LoVo (cell line): ENCODE data around the gene TFF1.

Experiments used
- DNase-seq: peaks from one replicate; pipeline ENCODE4 v3.0.0-alpha.2; 2016; ENCODE audit warnings: low spot score

TFF1 gene

DNA sequence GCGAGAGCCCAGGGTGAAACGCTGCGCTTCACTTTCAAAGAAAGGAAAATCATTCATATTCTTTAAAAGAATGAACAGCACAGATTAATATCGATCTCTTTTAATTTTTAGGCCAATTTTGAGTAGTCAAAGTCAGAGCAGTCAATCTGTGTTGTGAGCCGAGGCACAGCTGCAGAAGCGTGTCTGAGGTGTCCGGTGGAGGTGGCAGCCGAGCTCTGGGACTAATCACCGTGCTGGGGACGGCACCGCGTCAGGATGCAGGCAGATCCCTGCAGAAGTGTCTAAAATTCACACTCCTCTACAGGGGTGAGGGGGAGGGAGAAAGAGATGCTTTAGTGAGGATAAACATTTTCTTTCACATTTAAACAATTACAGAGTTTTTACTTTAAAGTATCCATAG lies 4.1 kb downstream of the TFF1 start:
- DNase-seq, result no peak

GRCh38 chr21:42361286-42361685 lies 5.0 kb downstream of the TFF1 start:
- no peak for DNase-seq

DNA sequence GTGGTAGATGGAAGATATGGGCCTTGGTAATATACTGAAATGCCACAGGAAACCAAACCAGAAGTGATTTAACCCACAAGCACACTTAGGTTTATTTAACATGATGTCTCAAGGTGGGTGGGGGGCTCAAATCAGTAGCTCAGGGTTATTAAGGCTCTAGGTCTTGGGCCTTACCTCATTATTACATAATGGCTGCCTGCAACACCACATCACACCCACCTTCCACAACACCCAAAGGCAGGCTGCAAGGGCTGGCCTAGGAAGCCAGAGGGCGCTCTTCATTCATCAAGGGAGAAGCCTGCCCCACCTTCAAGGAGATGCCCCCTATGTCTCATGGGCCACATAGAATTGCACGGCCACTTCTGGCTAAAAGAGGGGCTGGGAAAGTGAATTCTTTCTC lies 6.0 kb downstream of the TFF1 start:
- DNase-seq, result peak; percentile 47

- no peak for DNase-seq
Observed at GRCh38 chr21:42358937-42359336, 7.4 kb downstream of the TFF1 start.

DNA sequence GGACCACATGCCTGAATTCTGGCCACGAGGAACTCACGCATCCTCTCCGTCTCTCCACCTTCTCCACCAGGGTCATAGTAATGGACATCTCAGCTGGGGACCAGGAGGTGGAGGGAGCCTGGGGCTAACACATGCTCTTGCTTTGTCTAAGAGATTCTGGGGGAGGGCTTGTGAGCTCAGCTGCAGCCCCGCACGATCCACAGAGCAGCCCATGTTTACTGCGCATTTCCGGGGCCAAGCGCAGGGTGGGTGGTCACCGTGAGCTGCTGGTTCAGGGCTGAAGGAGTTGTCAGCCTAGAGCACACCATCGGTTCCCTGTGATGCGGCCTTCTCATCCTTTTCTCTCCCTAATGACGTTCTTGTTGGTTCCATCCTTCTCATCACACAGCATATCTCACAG lies 8.1 kb downstream of the TFF1 start:
- no peak for DNase-seq

DNA sequence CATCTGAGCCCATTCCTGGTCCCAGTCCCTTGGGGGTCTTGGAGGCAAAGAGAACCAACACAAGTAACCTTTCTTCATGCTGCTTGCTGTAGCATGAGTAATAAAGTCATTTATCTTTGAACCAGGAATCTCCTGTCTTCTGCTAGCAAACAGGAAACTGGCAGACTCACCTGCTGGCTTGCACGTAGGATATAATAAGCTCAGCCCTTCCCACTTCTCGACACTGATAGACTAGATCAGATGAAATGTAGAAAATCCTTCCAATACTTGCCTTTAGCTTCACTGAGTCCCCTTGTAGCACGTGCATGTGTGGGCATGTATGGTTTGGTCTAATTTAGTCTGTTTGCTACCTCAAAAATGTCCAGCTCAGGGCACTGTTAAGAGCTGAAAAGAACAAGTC lies 9.0 kb downstream of the TFF1 start:
- no peak for DNase-seq

DNA sequence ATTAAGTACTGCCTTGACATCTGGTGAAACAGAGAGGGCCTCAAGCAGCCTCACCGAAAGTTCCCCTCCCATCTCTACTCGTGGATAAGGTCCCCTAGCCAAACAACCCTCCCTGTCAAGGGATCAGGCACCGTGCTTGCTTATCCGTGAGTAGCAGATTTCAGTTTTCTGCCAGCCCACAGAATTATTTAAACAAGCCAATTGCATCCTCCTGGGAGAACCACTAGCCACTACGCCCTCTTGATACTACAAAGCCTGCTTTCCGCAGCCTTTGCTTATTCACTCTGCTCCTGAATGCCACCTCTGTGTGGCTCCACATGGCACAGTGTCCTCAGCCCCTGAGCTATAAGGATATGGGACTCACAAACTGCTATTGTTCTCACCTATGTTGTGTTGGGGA lies 9.7 kb downstream of the TFF1 start:
- DNase-seq, result no peak

GRCh38 chr21:42356046-42356445 lies 10.3 kb downstream of the TFF1 start:
- DNase-seq, result no peak

- no peak for DNase-seq
Observed at GRCh38 chr21:42353623-42354022, 12.7 kb downstream of the TFF1 start.

GRCh38 chr21:42352441-42353095 lies 13.8 kb downstream of the TFF1 start:
- DNase-seq, result peak; percentile 32

DNA sequence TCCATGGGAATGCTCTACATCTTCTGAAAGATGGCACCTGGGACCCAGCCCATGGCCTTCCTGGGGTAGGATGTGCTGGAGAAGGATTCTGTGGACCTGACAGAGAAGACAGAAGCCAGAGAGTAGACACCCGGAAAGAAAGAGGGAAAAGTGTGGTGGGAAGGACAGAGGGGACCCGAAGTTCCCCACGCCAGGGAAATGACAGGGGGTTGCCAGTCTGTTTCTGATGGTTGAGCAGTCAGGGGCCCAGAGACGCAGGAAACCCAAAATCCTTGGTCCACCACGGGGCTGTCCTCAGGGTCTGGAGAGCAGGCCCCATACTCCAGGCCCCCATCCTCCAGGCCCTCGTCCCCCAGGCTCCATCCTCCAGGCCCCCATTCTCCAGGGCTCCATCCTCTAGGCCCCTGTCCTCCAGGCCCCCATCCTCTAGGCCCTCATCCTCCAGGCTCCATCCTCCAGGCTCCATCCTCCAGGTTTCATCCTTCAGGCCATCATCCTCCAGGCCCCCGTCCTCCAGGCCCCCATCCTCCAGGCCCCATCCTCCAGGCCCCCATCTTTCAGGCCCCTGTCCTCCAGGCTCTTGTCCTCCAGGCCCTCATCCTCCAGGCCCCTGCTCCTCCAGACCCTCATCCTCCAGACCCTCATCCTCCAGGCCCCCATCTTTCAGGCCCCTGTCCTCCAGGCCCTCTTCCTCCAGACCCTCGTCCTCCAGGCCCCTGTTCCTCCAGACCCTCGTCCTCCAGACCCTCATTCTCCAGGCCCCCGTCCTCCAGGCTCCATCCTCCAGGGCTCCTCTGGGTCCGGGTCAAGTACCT lies 14.5 kb downstream of the TFF1 start:
- DNase-seq, result no peak

DNA sequence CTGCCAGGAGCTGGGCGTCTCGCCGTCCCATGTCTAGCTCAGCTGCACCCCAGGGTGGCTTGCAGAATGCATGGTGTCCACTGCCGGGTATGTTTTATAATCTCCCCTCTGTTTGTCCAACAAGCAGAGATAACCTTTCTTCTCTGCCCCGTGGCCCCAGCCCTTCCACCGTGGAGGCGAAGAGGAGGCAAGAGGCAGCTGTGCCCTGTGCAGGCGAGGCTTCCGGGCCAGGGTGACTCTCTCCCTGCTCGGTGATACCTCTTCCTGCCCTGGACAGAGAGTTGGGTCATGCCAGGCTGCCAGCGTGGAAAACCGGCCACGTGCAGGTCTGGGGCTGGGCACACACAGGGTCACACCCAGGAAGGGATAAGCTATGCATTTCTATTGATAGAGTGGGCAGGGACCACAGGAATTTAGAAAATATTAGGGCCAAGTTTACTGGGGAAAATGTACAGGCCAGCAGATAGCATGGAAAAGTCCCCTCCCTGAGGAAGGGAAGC lies 15.4 kb downstream of the TFF1 start, which contains the start of gene TFF2:
TFF2 (minus strand) TSS at position 68 of the 500 bp plus-strand sequence; CDS start at position 31, 37 bp downstream.
- DNase-seq, result peak; percentile 63

GRCh38 chr21:42350318-42350910 lies 15.9 kb downstream of the TFF1 start:
- no peak for DNase-seq

DNA sequence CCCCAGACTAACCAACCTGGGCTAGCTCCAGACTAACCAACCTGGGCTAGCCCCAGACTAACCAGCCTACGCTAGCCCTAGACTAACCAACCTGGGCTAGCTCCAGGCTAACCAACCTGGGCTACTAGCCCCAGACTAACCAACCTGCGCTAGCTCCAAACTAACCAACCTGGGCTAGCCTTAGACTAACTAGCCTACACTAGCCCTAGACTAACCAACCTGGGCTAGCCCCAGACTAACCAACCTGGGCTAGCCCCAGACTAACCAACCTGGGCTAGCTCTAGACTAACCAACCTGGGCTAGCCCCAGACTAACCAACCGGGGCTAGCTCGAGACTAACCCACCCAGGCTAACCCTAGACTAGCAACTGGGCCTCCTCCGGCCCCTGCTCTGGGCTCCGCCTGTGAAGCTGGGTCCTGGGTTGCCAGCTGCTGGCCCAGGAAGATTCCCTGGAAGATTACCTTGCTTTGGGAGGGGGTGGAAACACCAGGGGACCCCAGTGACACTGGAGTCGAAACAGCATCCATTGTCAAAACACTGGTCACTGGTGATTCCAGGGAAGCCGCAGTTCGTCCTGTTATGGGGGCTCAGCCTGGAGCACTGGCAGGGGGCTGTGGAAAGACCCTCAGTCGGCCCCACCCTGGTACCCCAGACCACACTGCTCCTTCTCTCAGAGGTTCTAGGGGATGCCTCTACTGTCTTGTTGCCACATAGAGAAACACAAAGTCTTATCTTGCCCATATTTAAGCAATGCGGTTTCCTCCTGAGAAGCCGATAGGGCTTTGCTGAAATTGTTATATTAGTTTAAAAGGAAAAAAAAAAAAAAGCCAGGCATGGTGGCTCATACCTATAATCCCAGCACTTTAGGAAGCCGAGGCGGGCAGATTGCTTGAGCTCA lies 16.7 kb downstream of the TFF1 start:
- DNase-seq, result no peak

GRCh38 chr21:42348762-42349161 lies 17.6 kb downstream of the TFF1 start:
- no peak for DNase-seq

DNA sequence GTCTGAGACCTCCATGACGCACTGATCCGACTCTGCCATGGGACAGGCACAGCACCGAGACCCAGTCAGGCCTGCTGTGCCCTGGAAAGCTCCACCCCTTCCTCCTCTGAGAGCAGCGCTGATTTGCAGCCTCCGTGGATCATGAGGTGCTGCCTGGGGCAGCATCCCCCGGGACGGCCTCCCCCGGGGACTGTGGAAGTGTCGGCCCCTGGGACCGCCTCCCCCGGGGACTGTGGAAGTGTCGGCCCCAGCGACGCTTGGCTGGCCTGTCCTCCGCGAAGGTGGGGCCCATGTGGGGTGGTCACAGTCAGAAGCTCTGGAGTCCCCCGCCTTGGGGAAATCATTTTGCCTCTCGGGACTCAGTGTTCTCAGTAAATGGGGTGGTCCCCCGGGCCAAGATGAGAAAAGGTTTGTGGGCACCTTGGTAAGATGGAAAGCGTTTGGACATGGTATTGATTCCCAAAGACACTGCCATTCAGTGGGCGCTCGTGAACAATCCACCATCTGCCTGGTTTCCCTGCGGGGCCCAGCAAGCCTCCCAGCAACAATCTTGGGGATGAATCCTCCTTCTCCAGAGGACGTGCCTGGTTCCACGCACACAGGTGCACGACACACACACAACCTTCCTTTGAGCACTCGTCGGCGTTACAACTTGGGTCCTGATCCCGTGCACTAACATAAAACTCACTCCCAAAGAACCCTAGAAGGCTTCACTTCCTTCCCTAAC lies 18.6 kb downstream of the TFF1 start:
- no peak for DNase-seq

- DNase-seq, result no peak
Observed at GRCh38 chr21:42346866-42347600, 19.3 kb downstream of the TFF1 start.

DNA sequence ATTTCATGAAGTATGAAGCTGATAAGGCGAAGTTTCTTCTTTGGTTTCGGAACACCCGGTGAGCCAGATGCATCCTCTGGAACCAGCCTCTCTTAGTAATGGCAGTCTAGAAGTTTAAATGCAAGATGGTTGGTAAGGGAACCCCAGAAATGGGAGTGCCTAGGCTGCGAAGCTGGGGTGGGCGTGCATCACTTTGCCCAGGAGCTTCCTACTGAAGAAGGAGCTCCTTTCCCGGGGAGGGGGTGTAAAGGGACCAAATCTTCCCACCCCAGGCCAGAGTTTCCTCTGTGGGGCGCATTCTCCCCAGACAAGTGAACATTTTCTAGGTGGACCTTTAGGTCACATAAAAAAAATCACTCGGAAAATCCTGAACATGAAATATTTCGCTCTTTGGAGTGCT lies 19.9 kb downstream of the TFF1 start:
- no peak for DNase-seq

- no peak for DNase-seq
Observed at GRCh38 chr21:42344631-42345030, 21.7 kb downstream of the TFF1 start.

DNA sequence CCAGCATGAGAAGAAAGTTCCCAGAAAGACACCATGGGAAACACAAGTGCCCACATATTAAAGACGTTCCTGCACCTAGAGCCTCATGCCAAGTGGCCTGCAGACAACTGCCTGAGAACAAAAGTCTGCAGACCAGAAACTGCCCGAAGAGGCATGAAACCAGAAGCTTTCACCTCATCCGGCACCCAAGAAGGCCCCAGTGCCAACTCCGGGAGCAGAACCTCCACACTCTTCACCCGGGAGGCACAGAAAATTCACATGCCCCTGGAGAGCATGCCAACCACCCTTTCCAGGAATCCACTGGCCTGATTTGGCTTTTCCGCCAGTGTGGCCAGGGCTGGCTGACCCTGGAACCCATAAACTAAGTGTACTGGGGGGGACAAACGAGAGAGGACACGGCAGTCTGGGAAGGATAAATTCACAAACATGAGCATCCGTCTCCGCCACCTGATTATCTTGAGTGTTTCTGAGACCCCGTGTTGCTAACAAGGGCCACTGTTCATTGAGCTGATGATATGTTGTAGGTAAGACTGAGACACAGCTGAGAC lies 22.3 kb downstream of the TFF1 start:
- DNase-seq, result no peak
